Pons (tissue), 1 donor: Measurements from ENCODE around the gene CAPN5.

Experiments used
- DNase-seq: peaks from one replicate; pipeline ENCODE4 v3.0.0-alpha.2; 2016; ENCODE audit warnings: low spot score

CAPN5 gene

DNA sequence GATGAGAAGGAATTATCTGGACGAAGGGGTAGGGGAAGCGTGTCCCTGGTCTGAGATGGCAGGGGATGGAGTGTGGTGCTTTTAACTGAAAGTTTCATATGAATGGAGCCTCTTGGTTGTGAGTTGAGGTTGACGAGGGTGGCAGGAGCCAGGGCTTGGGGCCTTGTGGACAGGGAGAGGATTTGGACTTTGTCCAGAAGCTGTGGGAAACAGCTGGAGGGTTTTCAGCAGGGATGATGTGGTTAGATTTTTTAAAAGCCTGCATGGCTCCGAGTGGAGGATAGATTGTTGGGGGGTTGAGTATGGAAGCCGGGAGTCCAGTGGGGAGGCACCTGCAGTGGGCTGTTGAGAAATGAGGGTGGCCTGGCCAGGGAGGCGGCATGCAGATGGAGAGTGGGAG is 86.1 kb downstream of the CAPN5 start:
- DNase-seq, result no peak

DNA sequence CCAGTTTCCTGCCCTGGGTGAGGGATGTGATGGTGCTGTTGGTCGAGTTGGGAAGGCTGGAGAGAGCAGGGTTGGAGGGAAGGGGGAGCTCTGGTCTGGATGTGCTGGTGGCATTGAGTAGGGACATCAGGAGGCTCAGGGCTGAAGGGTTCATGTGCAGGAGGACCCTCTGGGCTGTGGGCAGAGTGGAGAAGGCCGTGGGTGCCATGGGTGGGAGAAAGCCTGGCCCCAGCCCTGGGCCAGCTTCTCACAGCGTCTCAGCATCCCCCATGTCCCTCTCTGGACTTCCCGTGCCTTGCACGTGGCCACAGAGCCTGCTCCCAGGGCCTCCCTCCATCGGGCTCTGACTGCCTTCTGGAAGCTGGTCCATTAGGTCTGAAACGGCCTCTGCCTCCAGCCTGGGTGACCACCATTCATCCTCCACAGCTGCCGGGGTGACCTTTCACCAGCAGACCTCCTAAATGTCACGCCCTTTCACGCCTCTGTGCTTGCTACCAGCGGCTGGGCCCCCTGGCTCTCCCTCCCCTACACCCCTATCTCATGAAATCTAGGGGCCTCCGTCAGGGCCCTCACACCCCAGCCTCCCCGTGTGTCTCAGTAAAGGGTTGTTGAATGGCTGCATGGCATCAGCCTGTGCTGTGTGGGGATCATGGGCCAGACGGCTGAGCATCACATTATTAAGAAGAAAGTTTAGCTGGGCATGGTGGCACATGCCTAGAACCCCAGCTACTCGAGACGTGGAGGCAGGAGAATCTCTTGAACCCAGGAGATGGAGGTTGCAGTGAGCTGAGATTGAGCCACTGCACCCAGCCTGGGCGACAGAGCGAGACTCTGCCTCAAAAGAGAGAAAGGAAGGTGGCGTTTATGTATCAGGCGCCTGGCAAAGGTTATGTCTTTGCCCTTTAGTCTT is 86.8 kb downstream of the CAPN5 start:
- DNase-seq, result no peak

DNA sequence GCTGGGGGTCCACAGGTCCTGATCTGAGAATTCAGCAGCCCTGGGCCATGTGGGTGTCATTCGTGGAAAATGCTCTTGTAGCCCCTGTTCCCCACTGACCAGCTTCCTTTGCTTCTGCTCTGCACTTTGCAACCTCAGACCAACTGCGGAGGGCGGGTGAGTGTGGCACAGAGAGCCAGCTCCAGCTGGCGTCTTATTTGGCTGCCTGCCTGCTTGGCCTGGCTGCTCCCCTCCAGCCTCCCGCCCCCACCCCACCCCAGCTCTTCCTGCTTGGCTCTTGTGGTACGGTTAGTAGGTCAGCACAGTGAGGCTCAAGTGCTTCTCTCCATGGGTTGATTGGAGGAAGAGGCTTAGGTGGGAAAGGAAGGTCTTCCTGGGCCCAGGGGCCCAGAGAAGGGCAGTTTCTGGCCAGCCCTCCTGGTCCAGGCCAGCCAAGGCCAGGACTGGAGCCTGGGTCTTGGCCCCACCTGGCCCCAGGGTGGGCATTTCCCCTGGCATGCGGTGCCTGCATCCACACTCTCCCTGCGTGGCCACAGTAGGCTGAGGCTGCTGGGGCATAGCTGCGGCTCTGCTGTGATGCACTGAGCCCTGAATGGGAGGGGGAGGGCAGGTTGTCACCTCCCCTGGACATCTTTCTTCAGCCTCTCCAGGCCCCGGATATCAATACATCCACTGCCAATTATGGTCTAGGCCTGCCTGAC is 87.8 kb downstream of the CAPN5 start:
- peak; percentile 74 for DNase-seq

DNA sequence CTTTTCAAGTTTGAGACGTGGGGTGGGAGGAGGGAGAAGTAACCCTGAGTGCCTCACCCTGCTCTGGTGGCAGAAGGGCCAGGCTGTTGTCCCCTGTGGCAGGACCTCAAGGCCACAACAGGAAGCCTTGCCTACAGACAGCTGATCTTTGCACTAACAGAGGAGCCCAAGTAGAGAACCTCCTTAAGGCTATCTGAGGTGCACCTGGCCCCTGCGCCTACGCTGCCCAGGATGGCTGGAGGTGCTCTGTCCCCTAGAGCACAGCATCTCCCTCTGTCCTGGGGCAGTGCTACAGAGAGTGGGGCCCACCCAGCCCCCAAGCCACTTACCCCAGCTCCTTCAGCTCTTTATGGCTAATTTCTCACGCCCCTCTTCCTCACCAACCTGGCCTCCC is 88.3 kb downstream of the CAPN5 start:
- DNase-seq, result no peak

DNA sequence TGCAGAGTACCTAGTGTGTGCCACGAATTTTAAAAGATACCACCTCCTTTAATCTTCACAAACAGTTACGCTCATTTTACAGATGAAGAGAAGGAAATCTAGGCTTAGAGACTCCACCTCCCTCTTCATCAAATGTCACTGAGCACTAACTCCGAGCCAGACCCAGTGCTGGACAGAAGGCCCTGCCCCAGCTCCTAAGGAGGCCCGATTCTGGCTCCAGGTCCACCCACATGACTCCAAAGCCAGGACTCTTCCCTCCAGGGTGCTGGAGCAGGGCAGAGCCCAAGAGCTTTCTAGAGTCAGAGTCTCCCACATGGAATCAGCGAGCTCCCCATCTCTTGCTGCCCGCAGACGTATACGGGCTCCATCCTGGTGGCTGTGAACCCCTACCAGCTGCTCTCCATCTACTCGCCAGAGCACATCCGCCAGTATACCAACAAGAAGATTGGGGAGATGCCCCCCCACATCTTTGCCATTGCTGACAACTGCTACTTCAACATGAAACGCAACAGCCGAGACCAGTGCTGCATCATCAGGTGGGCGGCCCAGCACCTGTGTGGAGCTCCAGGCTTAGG is 88.9 kb downstream of the CAPN5 start:
- DNase-seq, result no peak

DNA sequence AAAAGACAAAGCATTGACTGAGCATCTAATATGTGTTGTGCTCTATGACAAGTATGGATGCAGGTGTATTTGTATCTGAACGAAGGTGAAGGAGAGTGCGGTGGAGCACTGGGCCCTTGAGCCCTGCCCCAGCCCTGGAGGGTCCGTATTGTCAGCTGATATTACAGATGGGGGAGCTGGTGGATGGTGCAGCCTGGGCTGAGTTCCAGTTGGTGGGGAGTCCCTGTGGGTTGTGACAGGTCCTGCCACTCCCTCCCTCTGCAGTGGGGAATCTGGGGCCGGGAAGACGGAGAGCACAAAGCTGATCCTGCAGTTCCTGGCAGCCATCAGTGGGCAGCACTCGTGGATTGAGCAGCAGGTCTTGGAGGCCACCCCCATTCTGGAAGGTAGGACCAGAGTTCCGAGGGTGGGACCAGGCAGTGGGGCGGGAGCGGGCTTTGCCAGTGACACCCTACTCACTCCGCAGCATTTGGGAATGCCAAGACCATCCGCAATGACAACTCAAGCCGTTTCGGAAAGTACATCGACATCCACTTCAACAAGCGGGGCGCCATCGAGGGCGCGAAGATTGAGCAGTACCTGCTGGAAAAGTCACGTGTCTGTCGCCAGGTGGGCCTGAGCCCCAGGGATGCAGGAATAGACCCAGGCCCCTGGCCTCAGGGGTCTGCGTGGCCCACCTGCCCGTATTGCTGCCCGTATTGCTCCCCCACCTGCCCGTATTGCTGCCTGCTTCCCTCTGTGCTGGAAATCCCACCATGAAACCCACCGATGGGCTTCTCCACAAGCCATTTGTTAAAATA is 89.8 kb downstream of the CAPN5 start:
- DNase-seq, result no peak

DNA sequence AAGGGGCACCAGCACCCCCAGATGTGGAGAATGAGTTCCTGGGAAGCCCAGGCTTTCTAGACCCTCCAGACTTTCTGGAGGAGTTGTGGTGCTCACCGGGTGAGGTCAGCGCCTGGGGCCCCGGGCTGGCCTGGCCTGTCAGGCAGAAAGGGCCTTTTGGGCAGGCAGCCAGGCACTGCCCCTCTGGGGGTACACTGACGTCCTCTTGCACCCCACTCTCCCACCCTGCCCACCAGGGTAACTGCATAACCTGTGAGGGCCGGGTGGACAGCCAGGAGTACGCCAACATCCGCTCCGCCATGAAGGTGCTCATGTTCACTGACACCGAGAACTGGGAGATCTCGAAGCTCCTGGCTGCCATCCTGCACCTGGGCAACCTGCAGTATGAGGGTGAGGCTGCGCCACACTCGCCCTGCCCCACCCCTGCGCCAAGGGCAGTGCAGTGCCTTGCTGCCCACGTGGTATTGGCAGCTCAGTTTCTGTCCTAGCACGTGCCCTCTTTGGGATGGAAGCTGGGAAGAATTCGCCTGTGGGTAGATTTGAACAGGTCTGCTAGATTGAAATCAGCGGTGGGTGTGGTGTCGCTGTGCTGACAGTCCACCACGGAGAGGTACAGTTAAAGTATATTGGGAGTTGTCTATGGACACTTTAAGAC is 91.4 kb downstream of the CAPN5 start:
- DNase-seq, result no peak

DNA sequence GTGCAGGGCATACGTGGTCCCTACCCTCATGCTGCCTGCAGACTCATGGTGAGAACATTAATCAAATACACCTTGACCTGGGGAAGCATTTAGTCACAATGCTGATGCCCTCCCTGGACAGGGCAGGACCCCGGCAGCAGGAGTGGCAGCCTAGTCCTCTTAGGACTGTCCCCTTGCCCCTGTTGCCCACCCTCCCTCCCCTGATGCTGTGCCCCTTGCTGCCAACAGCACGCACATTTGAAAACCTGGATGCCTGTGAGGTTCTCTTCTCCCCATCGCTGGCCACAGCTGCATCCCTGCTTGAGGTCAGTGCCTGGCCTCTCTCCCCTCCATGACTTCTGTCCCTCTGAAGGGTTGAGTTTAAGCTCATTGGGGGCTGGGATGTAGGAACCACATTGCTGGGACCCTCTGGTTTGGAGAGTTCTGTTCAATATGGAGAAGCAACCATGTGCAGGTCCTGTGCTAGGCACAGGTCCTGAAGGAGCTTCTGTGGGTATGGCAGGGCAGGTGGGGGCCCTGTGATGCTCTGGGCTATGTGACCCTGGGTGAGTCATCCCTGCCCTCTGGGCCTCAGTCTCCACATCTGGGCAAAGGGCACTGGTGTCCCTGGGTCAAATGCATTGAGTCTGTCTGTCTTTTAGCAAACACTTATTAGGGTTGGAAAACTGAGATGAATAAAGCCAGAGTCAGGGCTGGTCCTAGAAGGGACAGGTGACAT is 92.6 kb downstream of the CAPN5 start:
- no peak for DNase-seq

DNA sequence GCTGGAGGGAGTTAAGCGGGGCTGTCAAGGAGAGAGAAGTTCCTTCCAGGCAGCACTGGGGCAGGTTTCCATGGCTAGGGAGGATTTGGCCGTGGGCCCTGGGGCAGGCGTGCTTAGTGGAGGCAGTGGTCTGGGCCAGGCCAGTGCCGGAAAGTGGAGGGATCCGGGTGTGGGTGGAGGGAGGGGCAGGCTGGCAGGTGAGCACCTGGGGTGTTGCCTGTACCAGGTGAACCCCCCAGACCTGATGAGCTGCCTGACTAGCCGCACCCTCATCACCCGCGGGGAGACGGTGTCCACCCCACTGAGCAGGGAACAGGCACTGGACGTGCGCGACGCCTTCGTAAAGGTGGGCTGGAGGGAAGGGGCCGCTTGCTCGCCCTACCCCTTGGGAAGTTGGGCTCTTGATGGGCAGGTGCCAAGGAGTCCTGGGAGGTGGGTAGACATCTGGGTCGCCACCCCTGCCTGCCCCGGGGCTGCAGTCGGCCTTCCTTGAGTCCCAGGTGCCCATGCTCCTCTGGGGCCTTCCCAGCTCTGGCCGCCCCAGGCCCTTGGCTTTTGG is 93.2 kb downstream of the CAPN5 start:
- no peak for DNase-seq

DNA sequence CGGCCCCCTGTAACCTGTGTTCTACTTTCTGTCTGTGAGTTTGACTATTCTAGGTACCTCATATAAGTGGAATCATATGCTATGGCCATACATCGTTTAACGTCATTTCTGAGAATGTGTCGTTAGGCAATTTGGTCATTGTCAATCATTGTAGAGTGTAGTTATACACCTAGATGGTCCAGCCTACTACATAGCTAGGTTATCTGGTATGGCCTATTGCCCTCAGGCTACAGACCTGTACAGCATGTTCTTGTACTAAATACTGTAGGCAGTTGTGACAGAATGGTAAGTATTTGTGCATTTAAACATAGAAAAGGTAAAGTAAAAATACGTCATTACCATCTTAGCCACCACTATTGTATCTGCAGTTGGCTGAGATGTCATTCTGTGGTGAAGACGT is 96.5 kb downstream of the CAPN5 start:
- DNase-seq, result no peak

DNA sequence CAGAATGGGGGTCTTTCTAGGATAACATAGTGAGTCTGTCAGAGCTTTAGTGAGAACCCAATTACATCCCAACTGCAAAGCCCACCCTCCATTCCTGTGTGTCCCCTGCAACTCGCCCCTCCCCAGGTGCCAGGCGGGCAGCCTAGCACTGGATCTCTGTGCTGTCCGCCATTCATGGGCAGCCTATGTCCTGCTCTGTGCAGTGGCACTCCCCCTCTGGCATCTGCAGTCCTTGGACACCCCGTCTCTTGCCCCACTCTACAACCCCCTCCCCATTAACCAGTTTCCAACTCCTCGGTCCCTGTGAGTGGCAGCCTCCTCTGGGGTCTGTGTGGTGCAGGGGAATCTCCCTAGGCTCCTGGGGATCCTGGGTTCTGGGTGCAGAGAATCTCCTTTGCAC is 98.3 kb downstream of the CAPN5 start:
- no peak for DNase-seq

DNA sequence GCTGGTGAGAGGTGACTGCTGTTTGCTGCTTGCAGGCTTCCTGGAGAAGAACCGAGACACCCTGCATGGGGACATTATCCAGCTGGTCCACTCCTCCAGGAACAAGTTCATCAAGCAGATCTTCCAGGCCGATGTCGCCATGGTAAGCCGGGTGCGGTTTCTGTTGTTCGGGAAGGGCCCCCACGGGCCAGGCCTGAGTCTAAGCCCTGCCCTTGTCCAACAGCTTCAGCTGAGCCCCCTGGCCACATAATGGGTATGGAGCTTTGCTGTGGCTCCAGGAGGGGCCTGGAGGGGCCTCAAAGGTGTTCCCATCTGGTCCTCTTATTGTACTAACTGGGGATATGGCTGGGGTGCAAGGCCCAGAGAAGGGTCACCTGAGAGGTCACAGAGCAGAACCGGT is 99.2 kb downstream of the CAPN5 start:
- no peak for DNase-seq

DNA sequence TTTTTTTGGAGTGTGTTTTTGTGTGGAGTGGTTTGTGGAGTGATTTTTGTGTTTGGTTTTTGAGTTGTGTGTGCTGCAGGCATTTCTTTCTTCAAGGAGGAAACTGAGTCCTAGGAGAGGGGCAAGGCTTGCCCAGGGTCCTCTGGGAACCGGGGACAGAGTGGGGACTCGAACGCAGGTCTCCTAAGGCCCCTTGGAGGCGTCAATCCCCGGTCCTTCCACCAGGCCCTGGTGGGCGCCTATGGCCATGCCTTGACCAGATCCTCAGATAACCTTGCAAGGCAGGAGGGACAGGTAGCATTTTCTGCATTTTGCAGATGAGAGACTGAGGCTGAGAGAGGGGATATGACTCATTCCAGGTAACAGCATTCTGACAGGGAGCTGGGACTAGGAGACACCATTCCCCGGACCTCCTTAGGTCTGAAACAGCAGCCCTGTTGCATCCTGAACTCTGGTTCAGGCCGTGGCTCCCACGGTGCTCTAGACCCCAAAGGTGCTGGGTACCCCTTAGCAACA is 100.4 kb downstream of the CAPN5 start:
- no peak for DNase-seq

DNA sequence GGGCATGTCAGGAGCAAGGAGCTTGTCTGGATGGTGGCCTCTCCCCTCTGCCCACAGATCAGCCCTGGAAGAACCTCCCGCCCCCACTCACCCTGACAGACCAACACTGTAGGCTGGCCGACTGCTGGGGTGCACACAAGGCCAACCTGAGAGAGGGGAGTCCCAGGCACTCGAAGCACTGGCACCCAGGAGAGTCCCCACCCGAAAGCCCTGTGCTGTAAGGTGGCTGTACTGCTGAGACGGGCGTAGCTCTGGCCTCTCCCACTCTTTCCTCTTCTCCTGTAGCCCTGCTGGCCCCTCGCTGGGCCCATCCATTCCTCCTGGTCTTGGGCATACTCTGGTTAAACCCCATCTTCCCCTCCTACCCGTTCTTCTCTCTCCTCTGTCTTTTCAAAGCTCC is 101.0 kb downstream of the CAPN5 start:
- no peak for DNase-seq

DNA sequence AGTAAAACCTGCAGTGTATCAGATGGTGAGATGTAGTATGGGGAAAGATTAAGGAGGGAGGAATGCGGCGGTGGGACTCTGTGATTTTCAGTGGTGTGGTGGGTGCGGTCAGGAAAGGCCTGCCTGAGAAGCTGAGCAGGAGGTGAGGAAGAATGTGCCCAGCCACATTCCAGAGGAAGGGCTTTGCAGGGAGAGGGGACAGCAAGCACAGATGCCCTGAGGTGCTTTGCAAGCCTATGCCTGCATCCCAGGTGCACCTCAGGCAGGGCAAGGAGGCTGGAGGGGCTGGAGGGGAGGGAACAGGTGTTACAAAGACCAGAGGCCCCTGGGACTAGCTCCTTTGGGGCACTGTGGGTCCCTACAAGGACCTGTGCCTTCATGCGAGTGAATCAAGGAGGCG is 103.3 kb downstream of the CAPN5 start:
- DNase-seq, result no peak

DNA sequence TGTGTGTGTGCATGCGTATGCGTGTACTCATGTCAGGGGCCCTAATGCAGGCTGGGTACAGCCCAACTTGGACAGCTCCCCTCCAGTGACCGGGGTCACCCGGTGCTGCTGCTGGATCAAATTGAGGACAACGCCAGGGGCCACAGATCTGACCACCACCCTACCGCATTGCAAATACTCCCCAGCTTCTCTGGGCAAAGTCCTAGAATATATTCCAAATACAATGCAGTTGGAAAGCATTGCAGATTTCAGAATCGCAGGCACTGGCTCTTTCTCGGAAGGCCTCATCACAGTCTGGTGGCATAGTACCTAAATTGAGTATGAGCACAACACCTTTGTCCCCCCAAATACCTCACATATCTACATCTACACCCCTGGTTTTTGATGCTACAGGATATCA is 104.5 kb downstream of the CAPN5 start:
- DNase-seq, result no peak

DNA sequence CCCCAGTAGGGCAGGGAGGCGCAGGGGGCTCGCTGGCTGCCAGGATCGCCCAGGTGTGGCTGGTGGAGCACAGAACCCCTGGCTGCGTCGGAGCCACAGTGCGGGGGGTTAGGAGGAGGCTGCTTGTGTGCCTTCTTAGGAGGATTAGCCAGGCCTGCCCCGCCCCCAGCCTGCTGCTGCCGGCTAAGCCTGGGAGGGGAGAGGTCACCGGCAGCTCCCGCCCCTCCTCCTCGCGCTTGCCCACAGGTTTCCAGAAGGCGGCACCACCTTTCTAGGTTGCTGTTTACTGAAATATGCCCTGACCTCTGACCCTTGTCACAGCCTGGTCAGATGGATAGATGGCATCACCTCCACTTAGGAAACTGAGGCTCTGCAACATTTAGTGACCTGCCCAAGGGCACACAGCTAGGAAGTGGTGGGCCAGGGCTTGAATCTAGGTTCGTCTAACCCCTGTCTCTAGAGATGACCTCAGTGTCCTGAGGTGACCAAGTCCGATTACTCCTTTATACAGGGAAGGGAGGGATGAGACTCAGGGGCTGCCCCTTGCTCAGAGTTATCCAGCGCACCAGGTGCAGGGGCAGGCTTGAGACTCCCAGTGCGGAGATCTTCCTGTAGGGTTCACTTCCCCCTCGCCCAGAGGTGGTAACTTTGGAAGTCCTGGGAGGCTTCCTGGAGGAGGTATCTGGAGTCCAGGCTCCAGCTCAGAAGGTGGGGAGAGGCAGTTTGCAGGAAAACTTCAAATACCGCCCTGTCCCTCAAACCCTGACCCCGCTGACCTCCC is 105.3 kb downstream of the CAPN5 start:
- DNase-seq, result no peak

DNA sequence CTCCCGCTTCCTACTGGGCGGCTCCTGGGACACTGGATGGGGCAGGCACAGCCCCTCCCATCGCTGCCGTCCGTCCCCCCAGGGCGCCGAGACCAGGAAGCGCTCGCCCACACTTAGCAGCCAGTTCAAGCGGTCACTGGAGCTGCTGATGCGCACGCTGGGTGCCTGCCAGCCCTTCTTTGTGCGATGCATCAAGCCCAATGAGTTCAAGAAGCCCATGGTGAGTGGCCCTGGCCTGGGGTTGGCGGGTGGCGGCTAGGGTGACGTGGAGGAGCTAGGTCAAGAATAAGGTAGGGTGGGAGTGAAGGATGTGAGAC is 105.9 kb downstream of the CAPN5 start:
- no peak for DNase-seq

DNA sequence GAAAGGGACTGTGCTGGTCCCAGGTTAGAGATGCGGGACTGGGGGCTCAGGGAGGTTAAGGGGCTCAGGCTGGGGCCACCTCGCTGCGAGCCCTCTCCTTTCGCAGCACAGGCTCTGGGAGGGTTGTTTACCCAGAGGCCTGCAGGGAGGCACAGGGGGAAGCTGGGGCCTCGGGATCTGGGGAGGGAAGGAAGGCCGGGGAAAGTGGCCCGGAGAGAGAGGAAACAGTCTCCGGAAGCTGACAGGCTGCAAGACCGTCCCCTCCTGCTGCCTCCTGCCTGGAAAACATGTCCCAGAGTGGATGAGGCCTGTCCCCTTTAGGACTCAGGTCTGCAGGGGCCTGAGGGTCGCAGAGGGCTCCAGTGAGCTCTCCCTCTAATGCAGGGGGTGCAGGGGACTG is 106.7 kb downstream of the CAPN5 start:
- DNase-seq, result no peak

DNA sequence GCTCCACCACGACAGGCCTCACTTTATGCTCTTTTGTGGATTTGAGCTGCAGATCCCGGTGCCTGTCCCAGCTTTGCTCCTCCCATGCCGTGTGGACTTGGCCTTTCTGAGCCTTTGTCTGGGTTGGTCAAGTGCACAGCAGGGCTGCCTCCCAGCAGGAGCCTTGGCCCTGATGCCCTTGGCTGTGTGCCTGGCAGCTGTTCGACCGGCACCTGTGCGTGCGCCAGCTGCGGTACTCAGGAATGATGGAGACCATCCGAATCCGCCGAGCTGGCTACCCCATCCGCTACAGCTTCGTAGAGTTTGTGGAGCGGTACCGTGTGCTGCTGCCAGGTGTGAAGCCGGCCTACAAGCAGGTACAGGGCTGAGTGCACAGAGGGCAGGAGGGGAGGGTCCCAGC is 107.8 kb downstream of the CAPN5 start:
- DNase-seq, result no peak
